Fibroblast of gingiva (primary cell): ENCODE results near the gene PRR5.
"Not testable (repeated sequence)": the region's sequence is repeated elsewhere in the genome, so short reads cannot be mapped to it uniquely, and the experiment has no call there.

Source experiments
- DNase-seq: peaks from one replicate; pipeline ENCODE4 v3.0.0-alpha.2; 2011; ENCODE audit warnings: low read depth

PRR5 gene

DNA sequence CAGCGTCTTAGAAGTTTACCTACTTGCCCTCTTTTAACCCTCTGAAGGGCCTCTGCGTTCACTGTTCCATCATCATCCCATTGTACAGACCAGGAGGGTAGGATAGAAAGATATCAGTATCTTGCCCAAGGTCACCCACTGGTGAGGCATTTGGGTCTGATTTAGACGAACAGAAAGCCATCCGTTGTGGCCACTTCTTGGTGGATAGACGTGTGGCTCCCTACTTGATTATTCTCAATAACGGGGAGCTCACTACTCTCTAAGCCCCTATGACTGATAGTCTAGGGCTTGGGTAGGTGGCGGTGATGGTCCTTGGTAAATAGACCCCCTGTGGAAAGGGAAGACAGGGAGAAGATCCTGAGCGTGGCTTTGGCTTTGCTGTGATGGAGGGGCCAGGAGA, 28.6 kb upstream of the PRR5 start:
- DNase-seq: no peak

DNA sequence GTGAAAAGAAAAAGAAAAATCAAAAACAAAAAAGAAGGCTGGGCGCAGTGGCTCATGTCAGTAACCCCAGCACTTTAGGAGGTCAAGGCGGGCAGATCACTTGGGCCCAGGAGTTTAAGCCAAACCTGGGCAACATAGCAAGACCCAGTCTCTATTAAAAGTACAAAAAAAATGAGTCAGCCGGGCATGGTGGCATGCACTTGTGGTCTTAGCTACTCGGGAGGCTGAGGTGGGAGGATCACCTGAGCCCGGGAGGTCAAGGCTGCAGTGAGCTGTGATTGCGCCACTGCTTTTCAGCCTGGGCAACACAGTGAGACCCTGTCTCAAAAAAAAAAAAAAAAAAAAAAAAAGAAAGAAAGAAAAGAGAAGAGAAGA, 26.0 kb upstream of the PRR5 start:
- DNase-seq: not testable (repeated sequence)

DNA sequence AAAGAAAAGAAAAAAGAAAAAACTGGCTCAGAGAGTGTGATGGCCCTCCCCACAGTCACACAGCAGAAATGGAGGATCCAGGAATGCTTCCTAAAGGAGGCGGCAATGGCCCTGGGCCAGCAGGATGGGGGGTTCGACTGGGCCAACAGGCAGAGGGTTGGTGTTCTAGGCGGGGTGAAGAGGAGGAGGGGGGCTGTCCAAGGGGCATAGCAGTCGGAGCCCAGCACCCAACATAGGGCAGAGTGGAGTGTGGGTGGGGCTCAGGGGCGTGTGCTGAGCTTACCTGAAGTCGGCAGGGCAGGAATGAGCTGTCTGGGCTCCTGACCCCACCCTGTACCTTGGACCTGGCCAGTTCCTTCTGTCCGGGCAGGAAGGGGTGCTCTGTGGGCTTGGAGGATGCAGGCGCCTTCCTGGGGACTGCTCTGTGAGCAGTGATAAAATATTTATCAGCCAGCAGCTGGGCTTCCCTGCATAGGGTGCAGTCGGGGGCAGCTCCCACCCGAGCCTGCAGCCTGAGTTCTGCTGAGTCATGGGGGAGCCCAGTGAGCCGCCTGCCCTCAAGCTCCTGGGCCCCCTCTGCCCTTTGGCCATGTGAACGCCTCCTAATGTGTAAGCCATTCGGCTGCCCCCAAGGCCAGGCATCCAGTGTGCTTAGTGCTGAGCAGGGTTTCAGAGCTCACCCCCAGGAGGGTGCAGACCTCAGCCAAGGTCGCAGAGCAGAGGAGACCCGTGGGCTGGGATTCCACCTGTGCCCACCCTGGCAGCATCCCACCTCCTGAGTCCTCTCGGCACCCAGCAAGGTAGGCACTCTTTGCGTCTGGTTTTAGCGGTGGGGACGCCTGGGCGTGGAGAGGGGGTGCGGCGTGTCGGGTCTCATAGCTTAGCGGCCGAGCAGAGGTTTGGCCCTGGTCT, 25.3 kb upstream of the PRR5 start:
- no peak for DNase-seq

DNA sequence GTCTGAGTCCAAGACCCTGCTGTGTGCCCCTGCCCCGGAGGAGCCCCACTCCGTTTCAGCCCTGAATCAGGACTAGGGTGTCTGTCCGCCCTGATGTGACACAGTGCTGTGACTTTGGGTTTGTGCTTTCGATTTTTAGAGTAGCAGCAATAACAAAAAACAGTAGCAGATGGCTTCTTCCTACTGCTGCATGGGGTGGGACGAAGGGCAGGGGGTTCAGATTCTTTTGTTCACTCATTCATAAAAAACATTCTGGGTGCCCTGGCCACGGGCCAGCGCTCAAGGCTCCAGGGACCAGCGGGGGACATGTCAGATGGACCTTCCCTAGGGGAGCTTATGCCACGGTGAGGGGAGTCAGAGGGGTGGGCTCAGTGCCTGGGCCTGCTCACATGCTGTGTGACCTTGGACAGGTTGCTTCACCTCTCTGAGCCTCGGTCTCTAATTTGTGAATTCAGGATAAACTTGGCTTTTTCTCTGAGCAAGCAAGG, 24.6 kb upstream of the PRR5 start:
- DNase-seq: no peak

DNA sequence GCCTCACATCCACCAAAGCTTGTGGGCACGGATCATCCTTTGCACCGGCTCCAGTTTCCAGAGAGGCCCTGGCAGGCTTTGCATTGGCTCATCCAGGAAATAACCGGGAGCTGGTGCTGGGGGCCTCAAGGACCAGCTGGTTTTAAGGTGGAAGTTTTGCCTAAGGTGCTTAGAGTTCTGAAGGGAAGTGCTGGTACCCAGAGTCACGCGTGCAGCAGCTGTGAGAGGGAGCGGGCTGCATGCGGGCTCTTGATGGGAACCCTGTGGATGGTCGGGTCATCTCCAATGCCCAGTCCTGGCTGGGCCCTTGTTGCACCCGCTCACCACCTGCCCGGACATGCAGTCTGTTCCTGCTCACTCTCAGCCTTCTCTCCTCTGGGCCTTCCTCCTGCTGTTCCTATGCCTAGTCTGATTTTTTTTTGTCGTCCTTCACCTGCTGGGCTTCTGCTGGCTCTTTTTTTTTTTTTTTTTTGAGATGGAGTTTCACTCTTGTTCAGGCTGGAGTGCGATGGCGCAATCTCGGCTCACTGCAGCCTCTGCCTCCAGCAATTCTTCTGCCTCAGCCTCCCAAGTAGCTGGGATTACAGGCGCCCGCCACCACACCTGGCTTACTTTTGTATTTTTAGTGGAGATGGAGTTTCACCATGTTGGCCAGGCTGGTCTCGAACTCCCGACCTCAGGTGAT, 24.0 kb upstream of the PRR5 start:
- no peak for DNase-seq

DNA sequence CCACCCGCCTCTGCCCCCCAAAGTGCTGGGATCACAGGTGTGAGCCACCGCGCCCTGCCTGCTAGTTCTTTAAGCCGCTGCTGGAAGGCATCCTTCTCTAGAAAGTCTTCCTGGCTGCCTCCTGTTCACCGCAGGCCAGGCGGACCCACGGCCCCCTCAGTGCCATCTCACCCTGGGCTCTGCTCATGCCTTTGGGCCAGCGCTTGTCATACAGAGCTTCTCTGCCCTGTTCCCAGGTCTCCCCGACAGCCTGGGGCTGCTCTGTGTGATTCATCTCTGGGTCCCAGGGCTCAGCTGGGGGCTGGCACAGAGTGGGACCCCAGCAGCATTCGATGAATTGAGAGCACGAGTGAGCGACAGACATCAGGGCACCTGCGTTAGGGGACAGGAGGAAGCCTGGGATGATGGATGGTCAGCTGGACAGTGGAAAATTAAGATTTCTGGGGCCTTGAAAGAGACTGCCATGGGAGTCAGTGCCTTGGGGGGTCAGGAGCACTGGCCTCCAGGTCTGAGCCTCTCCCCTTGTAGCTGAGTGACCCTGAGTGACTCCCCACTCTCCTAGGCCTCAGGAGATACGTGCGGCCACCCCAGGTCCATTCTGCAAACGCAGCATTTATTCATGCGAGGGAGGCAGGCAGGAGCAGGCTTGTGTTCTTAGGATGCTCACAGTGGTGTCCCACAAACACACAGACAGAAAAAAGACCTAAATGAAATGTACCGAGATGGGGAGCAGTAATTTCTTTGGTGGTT, 23.3 kb upstream of the PRR5 start:
- no peak for DNase-seq

DNA sequence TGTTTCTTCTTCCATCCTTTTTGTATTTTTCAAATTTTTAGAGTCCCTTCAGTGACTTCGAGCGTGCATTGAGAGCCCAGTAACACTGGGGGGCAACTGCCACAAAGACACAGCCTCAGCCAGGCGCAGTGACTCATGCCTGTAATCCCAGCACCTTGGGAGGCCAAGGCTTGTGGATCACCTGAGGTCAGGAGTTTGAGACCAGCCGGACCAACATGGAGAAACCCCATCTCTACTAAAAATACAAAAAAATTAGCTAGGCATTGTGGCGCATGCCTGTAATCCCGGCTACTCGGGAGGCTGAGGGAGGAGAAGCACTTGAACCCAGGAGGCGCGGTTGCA, 22.7 kb upstream of the PRR5 start:
- not testable (repeated sequence) for DNase-seq

DNA sequence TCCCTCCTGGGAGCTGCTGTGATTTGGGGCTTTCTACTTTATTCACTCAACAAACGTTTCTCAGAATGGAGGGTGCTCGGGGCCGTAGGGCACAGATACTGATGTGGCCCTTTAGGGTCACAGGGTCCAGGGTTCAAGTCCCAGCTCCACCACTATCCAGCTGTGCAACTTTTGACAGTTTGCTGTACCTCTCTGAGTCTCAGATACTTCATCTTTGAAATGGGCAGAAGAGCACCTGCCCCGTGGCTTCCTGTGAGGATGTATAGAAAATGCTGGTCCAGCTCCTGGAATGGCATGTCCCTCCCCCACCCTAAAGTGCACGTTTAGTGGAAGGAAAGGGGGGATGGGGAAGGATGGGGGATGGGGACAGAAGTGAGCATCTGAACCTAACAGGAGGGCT, 21.9 kb upstream of the PRR5 start:
- no peak for DNase-seq

DNA sequence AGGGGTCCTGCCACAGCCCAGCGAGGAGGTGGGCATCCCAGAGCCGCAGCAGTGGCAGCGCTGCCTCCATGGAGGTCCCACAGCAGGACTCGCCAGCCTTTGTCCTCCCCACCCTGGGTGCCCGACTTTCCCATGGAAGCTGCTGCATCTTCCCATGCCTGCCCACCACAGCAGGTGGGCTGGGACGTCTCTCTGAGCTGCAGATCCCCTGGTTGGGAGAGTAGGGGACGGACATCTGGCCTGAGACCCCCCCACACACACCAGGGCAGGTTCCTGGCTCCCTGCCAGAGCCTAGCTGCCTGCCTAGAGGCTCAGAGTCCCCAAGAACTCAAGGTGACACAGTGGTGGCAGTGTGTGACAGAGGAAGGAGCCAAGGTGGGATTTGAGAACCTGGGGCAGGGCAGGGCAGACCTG, 21.5 kb upstream of the PRR5 start:
- DNase-seq: no peak

DNA sequence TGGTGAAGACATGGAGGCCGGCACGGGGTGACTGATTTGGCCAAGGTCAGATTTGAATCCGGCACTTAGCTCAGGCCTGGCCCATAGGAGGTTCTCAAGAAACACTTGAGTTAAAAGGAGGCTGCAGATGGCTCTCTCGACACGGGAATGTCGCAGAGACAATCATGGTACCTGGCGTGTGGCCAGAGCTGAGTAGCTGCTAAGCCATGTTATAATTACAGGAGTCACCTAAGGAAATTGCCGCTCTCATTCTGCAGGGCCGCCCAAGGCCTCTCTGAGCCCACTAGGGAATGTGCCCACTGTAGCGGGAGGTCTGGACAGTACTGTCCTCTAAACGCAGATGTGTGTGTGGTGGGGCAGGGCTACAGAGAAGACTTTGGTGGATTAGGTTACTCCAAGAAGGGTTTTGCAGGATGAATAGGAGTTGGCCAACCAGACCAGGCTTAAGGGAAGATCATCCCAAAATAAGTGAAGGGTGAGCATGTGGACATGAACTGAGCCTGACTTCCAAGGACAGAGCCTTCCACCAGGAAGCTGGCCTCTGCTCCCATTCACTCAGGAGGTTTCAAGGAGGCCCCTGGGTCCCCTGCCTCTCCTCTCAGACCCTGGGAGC, 19.3 kb upstream of the PRR5 start:
- DNase-seq: no peak

DNA sequence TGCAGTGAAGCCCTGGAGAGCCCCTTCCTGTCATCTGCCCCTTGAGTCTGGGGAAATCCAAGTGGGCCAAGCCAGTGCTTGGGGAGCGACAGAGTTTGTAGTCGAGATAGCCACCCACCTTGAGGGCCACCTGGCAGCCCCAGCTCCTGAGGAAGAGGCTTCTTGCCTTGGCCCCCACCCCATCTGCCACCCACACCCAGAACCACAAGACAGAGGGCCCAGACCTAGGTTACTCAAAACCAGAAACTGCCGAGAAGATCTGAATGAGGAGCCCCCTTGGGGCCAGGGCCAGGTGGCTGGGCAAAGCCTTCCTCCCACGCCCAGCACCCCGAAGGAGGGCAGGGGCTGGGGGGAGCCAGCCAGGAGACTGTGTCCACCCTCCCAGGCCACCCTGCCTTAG, 18.8 kb upstream of the PRR5 start:
- DNase-seq: no peak

DNA sequence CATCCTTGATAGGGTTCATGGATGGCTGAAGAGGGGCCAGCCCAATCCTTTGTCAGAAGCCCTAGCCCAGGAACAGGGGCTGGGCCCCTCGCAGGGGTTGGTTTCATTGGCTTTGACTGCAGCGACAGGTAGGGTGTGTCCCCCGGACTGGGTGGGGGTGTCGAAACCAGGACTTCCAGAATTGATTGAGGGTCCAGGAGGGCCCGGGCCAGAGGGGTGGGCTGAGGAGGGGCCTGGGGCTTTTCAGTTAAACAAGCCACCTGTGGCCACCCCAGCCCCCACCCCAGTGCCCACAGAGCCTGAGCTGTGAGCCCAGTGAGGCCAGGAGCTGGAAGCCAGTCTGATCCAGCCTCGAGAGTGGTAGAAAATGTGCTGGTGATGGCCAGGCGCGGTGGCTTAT, 18.1 kb upstream of the PRR5 start:
- no peak for DNase-seq

DNA sequence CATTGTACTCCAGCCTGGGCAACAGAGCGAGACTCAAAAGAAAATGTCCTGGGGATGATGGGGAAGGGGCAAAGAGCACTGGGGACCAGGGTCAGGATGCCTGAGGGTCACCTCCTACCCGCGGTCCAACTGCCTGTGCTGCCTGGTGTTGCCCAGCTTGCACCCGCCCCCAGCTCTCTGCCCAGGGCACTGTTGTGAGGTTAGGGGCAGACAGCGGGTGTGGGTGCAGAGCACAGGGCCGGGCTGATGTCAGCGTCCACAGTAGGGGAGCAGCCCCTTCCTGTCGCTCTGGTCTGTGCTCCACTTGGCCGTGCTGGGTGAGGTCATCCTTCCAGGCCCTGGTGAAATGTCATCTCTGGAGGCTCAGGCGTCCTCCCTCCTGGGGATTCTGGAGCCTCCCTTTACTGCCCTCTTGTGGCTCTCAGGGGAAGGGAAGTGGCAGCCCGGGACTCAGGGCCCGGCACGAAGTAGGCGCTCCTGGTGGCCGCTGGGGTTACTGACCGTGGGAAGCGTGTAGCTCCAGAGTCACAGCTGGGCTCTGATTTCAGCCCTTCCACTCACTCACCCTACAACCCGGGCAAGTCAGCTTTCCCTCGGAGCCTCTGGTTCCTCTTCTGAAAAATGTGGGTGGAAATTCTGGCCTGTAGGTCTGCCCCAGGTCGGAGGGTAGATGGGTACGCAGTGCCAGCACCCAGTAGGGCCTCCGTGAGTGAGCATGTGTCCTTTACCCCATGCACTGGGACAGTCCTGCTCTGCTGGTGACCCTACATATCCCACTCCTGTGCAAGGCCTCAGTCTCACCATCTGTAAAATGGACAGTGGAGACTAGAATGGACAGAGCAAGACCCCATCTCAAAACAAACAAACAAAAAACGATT, 17.3 kb upstream of the PRR5 start:
- peak; percentile 91 for DNase-seq

DNA sequence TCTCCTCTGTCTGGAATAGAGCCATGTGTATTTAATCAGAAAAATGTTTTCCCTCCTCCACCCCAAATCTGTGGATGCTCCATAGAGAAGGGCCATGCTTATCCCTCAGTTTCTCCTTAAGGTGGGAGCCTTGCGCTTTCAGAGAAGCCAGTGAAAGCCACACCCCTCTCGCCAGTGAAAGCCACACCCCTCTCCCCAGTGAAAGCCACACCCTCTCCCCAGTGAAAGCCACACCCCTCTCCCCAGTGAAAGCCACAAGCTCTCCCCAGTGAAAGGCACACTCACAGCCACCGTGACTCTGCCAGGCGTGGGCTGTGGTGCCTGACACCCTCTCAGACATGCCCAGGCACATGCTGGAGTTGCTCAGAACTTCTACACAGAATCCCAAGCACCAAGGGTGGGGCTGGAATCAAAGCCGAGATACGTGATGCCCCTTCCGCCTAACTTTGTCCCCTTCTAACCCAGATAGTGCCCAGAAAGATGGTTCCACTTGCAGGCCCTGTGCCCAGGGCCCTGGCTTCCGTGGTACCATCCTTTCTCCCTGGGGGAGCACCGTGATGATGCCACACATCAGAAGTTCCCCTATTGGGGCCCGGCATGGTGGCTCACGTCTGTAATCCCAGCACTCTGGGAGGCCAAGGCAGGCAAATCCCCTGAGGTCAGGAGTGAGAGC, 16.5 kb upstream of the PRR5 start:
- DNase-seq: peak; percentile 29

DNA sequence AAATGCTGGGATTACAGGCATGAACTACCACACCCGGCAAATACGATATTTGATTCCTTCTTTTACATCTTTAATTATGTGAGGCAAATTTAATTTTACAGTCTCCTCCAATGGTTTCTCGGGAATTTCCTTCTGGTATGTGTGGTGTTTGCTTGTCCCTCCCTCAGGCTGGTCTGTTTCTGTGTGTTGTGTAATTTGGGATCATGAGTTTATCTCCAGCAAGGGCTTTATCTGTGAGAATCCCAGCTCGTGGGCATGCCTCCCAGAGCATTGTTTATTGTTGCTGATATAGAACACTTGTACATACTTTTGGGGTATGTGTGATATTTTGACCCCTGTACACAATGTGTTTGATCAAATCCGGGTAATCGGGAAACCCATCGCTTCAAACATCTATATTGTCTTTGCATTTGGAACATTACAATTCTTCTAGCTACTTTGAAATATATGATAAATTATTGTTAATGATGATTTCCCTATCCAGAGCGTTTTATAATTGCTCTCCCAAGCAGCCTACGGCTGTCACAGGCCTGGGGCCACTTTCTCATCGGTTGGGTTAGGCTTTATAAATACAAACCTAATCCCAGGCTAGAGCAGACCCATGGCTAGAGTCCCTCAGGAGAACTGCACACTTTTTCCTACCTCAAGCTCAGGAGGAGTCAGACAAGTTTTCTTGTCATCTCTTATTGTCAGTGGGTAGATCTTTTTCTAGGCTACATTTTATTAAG, 15.0 kb upstream of the PRR5 start:
- DNase-seq: no peak

DNA sequence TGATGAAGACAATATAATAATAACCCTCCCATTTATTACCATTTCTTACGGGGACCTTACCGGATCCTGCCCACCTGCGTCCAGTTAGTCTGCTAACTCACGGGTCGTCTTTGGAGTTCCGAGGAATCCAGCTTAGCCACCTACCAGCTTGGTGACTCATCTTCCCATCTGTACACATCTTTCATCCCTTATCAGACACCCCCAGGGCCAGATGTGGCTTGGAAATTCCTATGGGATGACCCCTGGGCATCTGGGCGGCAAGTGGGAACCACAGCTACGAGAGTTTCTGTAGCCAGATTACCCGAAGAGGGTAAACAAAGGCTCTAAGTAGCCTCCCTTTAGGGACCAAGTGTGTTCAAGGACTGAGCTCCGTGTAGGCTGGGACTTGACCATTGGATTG, 12.8 kb upstream of the PRR5 start:
- no peak for DNase-seq

DNA sequence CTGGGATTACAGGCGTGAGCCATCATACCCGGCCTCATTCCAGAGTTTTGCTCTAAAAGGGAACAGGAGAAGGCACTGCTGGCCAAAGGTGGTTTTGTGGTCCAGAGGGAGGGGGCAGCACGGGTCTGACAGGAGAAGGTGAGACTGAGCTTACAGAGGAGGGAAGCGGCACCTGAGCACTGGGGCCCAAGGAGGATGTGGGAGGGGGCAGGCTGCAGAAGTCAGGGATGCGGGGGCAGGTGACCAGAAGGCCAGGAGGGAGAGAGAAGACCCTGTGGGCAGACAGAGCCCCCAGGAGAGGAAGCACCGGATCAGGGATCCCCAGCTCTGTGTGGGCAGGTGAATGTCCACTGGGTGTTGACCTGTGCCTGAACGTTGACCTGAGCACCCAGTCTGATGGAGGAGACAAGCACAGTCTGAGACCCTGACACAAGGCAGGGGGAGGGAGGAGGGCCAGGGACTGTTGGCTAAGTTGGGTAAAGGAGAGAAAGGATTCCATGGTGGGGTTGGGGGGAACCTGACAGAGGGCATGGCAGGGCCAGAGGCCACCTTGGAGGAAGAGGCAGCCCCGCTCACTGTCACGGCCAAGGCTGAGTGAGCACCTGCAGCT, 12.0 kb upstream of the PRR5 start:
- DNase-seq: no peak

DNA sequence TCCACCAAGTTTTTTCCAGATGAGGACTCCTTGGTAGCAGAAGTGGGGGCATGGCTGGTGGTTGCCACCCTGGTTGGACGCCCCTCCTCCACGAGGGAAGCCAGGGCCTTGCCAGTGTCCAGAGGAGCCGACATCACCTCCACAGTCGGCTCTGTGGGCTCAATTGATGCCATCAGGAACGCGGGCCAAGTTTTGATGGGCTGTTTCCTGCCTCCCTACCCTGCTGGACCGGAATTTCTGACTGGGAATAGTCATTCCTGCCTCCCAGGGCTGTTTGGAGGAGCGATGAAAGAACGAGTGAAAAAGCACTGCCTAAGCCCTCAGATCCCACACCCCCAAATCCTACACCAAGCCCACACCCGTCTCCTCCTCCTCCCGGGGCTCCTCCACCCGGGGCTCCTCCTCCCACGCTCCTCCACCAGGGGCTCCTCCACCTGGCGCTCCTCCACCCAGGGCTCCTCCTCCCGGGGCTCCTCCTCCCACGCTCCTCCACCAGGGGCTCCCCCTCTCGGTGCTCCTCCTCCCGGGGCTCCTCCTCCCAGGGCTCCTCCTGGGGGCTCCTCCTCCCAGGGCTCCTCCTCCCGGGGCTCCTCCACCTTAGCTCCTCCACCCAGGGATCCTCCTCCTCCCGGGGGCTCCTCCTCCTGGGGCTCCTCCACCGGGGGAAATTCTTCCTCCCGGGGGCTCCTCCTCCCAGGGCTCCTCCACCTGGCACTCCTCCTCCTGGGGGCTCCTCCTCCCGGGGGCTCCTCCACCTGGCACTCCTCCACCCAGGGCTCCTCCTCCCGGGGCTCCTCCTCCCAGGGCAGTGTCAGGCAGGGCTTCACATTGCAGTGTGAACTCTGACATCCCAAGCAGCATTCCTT, 10.0 kb upstream of the PRR5 start:
- no peak for DNase-seq

DNA sequence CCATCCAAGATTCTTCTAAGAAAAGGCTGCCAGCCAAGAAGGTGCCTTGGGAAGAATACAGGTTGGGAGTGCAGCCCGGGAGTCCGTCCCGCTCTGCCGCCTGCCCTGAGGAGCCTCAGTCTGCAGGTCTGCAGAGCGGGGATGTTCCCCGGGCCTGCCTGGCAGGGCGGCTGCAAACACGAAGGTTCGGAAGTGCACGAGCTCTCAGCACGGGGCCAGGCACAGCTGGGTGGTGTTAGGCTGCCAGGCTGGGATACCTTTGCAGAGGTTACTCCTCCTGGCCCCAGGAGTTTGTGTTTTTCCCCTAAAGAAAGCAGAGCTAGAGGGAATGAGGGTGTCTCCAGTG, 9.4 kb upstream of the PRR5 start:
- no peak for DNase-seq
